Activated CD8-positive, alpha-beta T cell treated with anti-CD3 and anti-CD28 coated beads for 36 hours (primary cell): ENCODE data around the gene WHRN. TPM values are rescaled to one million over a fixed set of nuclear protein-coding genes. Genes with fewer than 3 reads are reported as not detected.

Experiments used
- ATAC-seq: fragments of 200-7000 bp; cut with Tn5 transposase; one replicate; pipeline ENCODE4 v1.10.0; 2021; ENCODE audit warnings: mild to moderate bottlenecking, moderate library complexity
- CTCF ChIA-PET: fragments of 350-600 bp; sonication (Branson Sonifier 250); formaldehyde crosslinking; loops from one replicate; lab custom pipeline; 2021; ENCODE audit warnings: antibody characterized with exemption; lab: Charles Lee
- POLR2A ChIA-PET: fragments of 350-600 bp; sonication (Branson Sonifier 250); formaldehyde crosslinking; loops from one replicate; lab custom pipeline; 2021; ENCODE audit warnings: antibody characterized with exemption; lab: Charles Lee
- DNase-seq: peaks from one replicate; pipeline ENCODE4 v3.0.0-alpha.2; 2020
- H3K27ac Mint-ChIP-seq: one replicate; pipeline ENCODE4 v1.8.0; 2021; ENCODE audit warnings: mild to moderate bottlenecking, mixed read lengths
- H3K27me3 Mint-ChIP-seq: one replicate; pipeline ENCODE4 v1.8.0; 2021; ENCODE audit warnings: mixed read lengths
- H3K36me3 Mint-ChIP-seq: one replicate; pipeline ENCODE4 v1.8.0; 2021; ENCODE audit warnings: low read depth, mixed read lengths
- H3K4me1 Mint-ChIP-seq: one replicate; pipeline ENCODE4 v1.8.0; 2021; ENCODE audit warnings: low read depth, mixed read lengths
- H3K4me3 Mint-ChIP-seq: one replicate; pipeline ENCODE4 v1.8.0; 2021; ENCODE audit warnings: mild to moderate bottlenecking, moderate library complexity, mixed read lengths
- H3K9me3 Mint-ChIP-seq: one replicate; pipeline ENCODE4 v1.8.0; 2021; ENCODE audit warnings: mixed read lengths
- intact Hi-C: fragments of 100-400 bp; cut with micrococcal nuclease; formaldehyde crosslinking; loops from one replicate; pipeline ENCODE4 v1.10.0; 2022
- total RNA-seq, 2 experiments: library from RNA; stranded (reverse); gene quantifications; one replicate each; pipeline ENCODE4 v1.2.3, GENCODE V29; 2021
- TF ChIP-seq, protein P1 (sequence below): fragments of 200-600 bp; IDR thresholded peaks from one replicate; pipeline ENCODE4 v1.8.0; 2022; ENCODE audit warnings: antibody characterized with exemption, mild to moderate bottlenecking

Gene WHRN
- total RNA-seq, 2 experiments from 2014 or later: 12.6 to 14.9 TPM

- H3K4me3 Mint-ChIP-seq: no peak overlapping the region
- no peak overlapping the region for H3K27ac Mint-ChIP-seq
- TF ChIP-seq, protein P1, sequence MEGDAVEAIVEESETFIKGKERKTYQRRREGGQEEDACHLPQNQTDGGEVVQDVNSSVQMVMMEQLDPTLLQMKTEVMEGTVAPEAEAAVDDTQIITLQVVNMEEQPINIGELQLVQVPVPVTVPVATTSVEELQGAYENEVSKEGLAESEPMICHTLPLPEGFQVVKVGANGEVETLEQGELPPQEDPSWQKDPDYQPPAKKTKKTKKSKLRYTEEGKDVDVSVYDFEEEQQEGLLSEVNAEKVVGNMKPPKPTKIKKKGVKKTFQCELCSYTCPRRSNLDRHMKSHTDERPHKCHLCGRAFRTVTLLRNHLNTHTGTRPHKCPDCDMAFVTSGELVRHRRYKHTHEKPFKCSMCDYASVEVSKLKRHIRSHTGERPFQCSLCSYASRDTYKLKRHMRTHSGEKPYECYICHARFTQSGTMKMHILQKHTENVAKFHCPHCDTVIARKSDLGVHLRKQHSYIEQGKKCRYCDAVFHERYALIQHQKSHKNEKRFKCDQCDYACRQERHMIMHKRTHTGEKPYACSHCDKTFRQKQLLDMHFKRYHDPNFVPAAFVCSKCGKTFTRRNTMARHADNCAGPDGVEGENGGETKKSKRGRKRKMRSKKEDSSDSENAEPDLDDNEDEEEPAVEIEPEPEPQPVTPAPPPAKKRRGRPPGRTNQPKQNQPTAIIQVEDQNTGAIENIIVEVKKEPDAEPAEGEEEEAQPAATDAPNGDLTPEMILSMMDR: no peak
- H3K4me1 Mint-ChIP-seq: peaks cover 5% of the 10 kb centered on the region
- H3K36me3 Mint-ChIP-seq: no peaks in the 10 kb centered on the region
- DNase-seq (no peak), ATAC-seq (no peak)
- ChIA-PET CTCF (interaction anchor here (0.8 to 1.2 kb wide), 2 partner anchors 89 to 117 kb away, joined by 3 read pairs; no protein-coding TSS in a partner anchor), POLR2A (interaction anchor here (1.2 kb wide), 2 partner anchors 9 to 13 kb away, joined by 3 to 4 read pairs; no protein-coding TSS in a partner anchor)
- H3K27me3 Mint-ChIP-seq: peaks cover 9% of the 10 kb centered on the region
- H3K9me3 Mint-ChIP-seq: peaks cover 3% of the 10 kb centered on the region
- intact Hi-C loops: no loop called here
Measured at GRCh38 chr9:114522847-114523246, 17.6 kb upstream of the WHRN start.

GRCh38 chr9:114522286-114522685 is 17.0 kb upstream of the WHRN start:
- intact Hi-C loops: no loop called here
- TF ChIP-seq, protein P1: no peak
- ChIA-PET POLR2A (interaction anchor here (1.2 kb wide), 1 partner anchor 13 kb away, joined by 4 read pairs; no protein-coding TSS in a partner anchor), CTCF (interaction anchor here (0.8 to 1.2 kb wide), 2 partner anchors 88 to 116 kb away, joined by 3 read pairs; no protein-coding TSS in a partner anchor)
- ATAC-seq (no peak), DNase-seq (no peak)
- no peak overlapping the region for H3K4me3 Mint-ChIP-seq
- no peak overlapping the region for H3K27ac Mint-ChIP-seq
- peaks cover 9% of the 10 kb centered on the region for H3K27me3 Mint-ChIP-seq
- peaks cover 5% of the 10 kb centered on the region for H3K4me1 Mint-ChIP-seq
- no peaks in the 10 kb centered on the region for H3K36me3 Mint-ChIP-seq
- H3K9me3 Mint-ChIP-seq: peaks cover 3% of the 10 kb centered on the region

DNA sequence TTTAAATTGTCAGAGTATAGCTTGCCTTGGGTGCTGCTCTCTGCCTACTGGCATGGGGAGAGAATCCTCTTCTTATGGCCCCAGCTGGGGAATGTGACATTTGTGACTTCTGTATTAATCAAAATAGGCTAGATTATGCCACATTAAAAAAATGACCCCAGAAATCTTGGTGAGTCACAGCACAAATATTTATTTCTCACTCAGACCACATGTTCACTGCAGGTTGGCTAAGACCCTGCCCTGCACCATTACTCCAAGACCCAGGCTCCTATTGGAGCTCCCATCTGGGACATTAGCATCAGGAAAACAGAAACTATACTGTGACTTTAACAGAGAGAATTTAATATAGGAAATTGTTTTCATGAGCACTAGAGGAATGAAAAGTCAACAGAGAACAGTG is 16.6 kb upstream of the WHRN start:
- POLR2A ChIA-PET: interaction anchor here (1.2 kb wide), 1 partner anchor 12 kb away, joined by 4 read pairs; no protein-coding TSS in a partner anchor
- Mint-ChIP-seq H3K4me3 (no peak overlapping the region), H3K27ac (no peak overlapping the region), H3K36me3 (no peaks in the 10 kb centered on the region), H3K27me3 (peaks cover 9% of the 10 kb centered on the region), H3K4me1 (peaks cover 5% of the 10 kb centered on the region), H3K9me3 (peaks cover 3% of the 10 kb centered on the region)
- intact Hi-C loops: no loop called here
- CTCF ChIA-PET: interaction anchor here (0.8 kb wide), 1 partner anchor 116 kb away, joined by 3 read pairs; no protein-coding TSS in a partner anchor
- DNase-seq (no peak), ATAC-seq (no peak)
- TF ChIP-seq, protein P1: no peak

GRCh38 chr9:114518599-114519022 is 13.3 kb upstream of the WHRN start:
- ATAC-seq (peak; percentile 37), DNase-seq (no peak)
- intact Hi-C loops: no loop called here
- POLR2A ChIA-PET: no interaction called here
- no peak overlapping the region for H3K27ac Mint-ChIP-seq
- TF ChIP-seq, protein P1: no peak
- CTCF ChIA-PET: interaction anchor here (0.8 to 2.7 kb wide), 8 partner anchors 9 to 135 kb away, joined by 3 to 12 read pairs (median 3); no protein-coding TSS in a partner anchor
- peaks cover 3% of the 10 kb centered on the region for H3K9me3 Mint-ChIP-seq
- H3K36me3 Mint-ChIP-seq: no peaks in the 10 kb centered on the region
- peaks cover 3% of the 10 kb centered on the region for H3K27me3 Mint-ChIP-seq
- H3K4me3 Mint-ChIP-seq: no peak overlapping the region
- H3K4me1 Mint-ChIP-seq: peaks cover 10% of the 10 kb centered on the region

DNA sequence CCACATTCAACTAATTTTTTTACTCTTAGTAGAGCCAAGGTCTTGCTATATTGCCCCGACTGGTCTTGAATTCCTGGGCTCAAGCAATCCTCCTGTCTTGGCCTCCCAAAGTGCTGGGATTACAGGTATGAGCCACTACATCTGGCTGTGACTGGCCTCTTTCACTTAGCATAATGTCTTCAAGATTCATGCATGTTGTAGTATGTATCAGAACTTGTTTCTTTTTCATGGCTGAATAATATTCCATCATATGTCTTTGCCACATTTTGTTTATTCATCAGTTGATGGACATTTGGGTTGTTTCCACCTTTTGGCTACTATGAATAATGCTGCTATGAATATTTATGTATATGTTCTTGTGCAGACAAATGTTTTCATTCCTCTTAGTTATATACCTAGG is 12.8 kb upstream of the WHRN start:
- H3K27ac Mint-ChIP-seq: no peak overlapping the region
- intact Hi-C loops: no loop called here
- peaks cover 3% of the 10 kb centered on the region for H3K27me3 Mint-ChIP-seq

More for the DNA sequence above, 12.8 kb upstream of the WHRN start:
- no peak for DNase-seq
- TF ChIP-seq, protein P1: no peak
- no peaks in the 10 kb centered on the region for H3K36me3 Mint-ChIP-seq
- H3K4me3 Mint-ChIP-seq: no peak overlapping the region
- ChIA-PET CTCF (interaction anchor here (0.8 to 2.2 kb wide), 3 partner anchors 9 to 113 kb away, joined by 3 to 12 read pairs (median 3); no protein-coding TSS in a partner anchor), POLR2A (no interaction called here)
- peaks cover 3% of the 10 kb centered on the region for H3K9me3 Mint-ChIP-seq
- ATAC-seq: no peak
- H3K4me1 Mint-ChIP-seq: peaks cover 14% of the 10 kb centered on the region
